Mononuclear cell (primary cell): ENCODE measurements around the gene ITPR1. TPM values are rescaled to one million over a fixed set of nuclear protein-coding genes. Genes with fewer than 3 reads are reported as not detected.

Source experiments
- H3K27me3 ChIP-seq: 2 replicates; pipeline ENCODE4 v1.6.0; 2011; ENCODE audit warnings: low read length, control low read depth; ENCODE audit not compliant: insufficient read depth
- H3K4me1 ChIP-seq: 2 replicates; pipeline ENCODE4 v1.5.1; 2011; ENCODE audit warnings: mild to moderate bottlenecking, low read length, control low read depth; ENCODE audit not compliant: insufficient read depth
- H3K4me3 ChIP-seq: 2 replicates; pipeline ENCODE4 v1.5.1; 2011; ENCODE audit warnings: mild to moderate bottlenecking, low read length, moderate library complexity
- H3K9me3 ChIP-seq: 2 replicates; pipeline ENCODE4 v1.5.1; 2011; ENCODE audit warnings: low read depth, mild to moderate bottlenecking, control low read depth, low read length
- total RNA-seq: library from RNA; depleted of rRNA; stranded (reverse); fragments of >200 nt; gene quantifications from one replicate; pipeline ENCODE4 v1.2.3, GENCODE V29; 2012

ITPR1 gene
- total RNA-seq, 1 donor = 116 TPM

- Histone ChIP-seq H3K9me3 (no peaks in the 10 kb centered on the region), H3K4me3 (no peak overlapping the region), H3K4me1 (no peaks in the 10 kb centered on the region), H3K27me3 (no peaks in the 10 kb centered on the region)
Measured at GRCh38 chr3:4794331-4794730, 301.2 kb downstream of the ITPR1 start.

GRCh38 chr3:4794798-4795197 is 301.6 kb downstream of the ITPR1 start:
- no peaks in the 10 kb centered on the region for H3K4me1 ChIP-seq
- H3K9me3 ChIP-seq = no peaks in the 10 kb centered on the region
- no peak overlapping the region for H3K4me3 ChIP-seq
- no peaks in the 10 kb centered on the region for H3K27me3 ChIP-seq

GRCh38 chr3:4795905-4796304 is 302.8 kb downstream of the ITPR1 start:
- H3K9me3 ChIP-seq = no peaks in the 10 kb centered on the region
- no peaks in the 10 kb centered on the region for H3K4me1 ChIP-seq
- no peak overlapping the region for H3K4me3 ChIP-seq
- no peaks in the 10 kb centered on the region for H3K27me3 ChIP-seq

- Histone ChIP-seq H3K9me3 (no peaks in the 10 kb centered on the region), H3K4me3 (no peak overlapping the region), H3K27me3 (no peaks in the 10 kb centered on the region), H3K4me1 (no peaks in the 10 kb centered on the region)
Measured at GRCh38 chr3:4797201-4797705, 304.1 kb downstream of the ITPR1 start.

GRCh38 chr3:4799266-4800256 is 306.4 kb downstream of the ITPR1 start:
- Histone ChIP-seq H3K27me3 (no peaks in the 10 kb centered on the region), H3K4me3 (no peak overlapping the region), H3K4me1 (no peaks in the 10 kb centered on the region), H3K9me3 (no peaks in the 10 kb centered on the region)

GRCh38 chr3:4800595-4800994 is 307.4 kb downstream of the ITPR1 start:
- Histone ChIP-seq H3K4me3 (no peak overlapping the region), H3K27me3 (no peaks in the 10 kb centered on the region)

GRCh38 chr3:4801892-4802291 is 308.7 kb downstream of the ITPR1 start:
- H3K4me1 ChIP-seq = peaks cover 3% of the 10 kb centered on the region
- no peaks in the 10 kb centered on the region for H3K9me3 ChIP-seq
- H3K4me3 ChIP-seq = no peak overlapping the region
- no peaks in the 10 kb centered on the region for H3K27me3 ChIP-seq

More at GRCh38 chr3:4800595-4800994, 307.4 kb downstream of the ITPR1 start:
- H3K9me3 ChIP-seq = no peaks in the 10 kb centered on the region
- H3K4me1 ChIP-seq = peaks cover 3% of the 10 kb centered on the region

- H3K4me3 ChIP-seq = no peak overlapping the region
- H3K4me1 ChIP-seq = peaks cover 3% of the 10 kb centered on the region
- no peaks in the 10 kb centered on the region for H3K9me3 ChIP-seq
- no peaks in the 10 kb centered on the region for H3K27me3 ChIP-seq
Measured at GRCh38 chr3:4802903-4803302, 309.8 kb downstream of the ITPR1 start.

GRCh38 chr3:4804161-4805058 is 311.3 kb downstream of the ITPR1 start:
- no peaks in the 10 kb centered on the region for H3K27me3 ChIP-seq
- H3K9me3 ChIP-seq = no peaks in the 10 kb centered on the region
- H3K4me1 ChIP-seq = peaks cover 3% of the 10 kb centered on the region
- no peak overlapping the region for H3K4me3 ChIP-seq

- H3K4me3 ChIP-seq = no peak overlapping the region
- peaks cover 5% of the 10 kb centered on the region for H3K4me1 ChIP-seq
- no peaks in the 10 kb centered on the region for H3K27me3 ChIP-seq
- no peaks in the 10 kb centered on the region for H3K9me3 ChIP-seq
Measured at GRCh38 chr3:4805662-4806061, 312.5 kb downstream of the ITPR1 start.

GRCh38 chr3:4806535-4807108 is 313.5 kb downstream of the ITPR1 start:
- H3K4me3 ChIP-seq = no peak overlapping the region
- peaks cover 5% of the 10 kb centered on the region for H3K4me1 ChIP-seq
- H3K9me3 ChIP-seq = no peaks in the 10 kb centered on the region
- no peaks in the 10 kb centered on the region for H3K27me3 ChIP-seq

GRCh38 chr3:4807381-4808280 is 314.5 kb downstream of the ITPR1 start:
- peaks cover 5% of the 10 kb centered on the region for H3K4me1 ChIP-seq
- no peak overlapping the region for H3K4me3 ChIP-seq
- no peaks in the 10 kb centered on the region for H3K27me3 ChIP-seq
- H3K9me3 ChIP-seq = no peaks in the 10 kb centered on the region

GRCh38 chr3:4808637-4809036 is 315.5 kb downstream of the ITPR1 start:
- no peak overlapping the region for H3K4me3 ChIP-seq
- no peaks in the 10 kb centered on the region for H3K9me3 ChIP-seq
- no peaks in the 10 kb centered on the region for H3K27me3 ChIP-seq
- H3K4me1 ChIP-seq = peaks cover 6% of the 10 kb centered on the region

GRCh38 chr3:4809922-4810321 is 316.8 kb downstream of the ITPR1 start:
- no peaks in the 10 kb centered on the region for H3K27me3 ChIP-seq
- H3K4me1 ChIP-seq = peaks cover 17% of the 10 kb centered on the region
- H3K9me3 ChIP-seq = no peaks in the 10 kb centered on the region
- H3K4me3 ChIP-seq = no peak overlapping the region
